Activated T-helper 1 cell treated with anti-CD3 and anti-CD28 coated beads, Interleukin-2, amount 50 U/mL, for 16 hours (primary cell): Measurements from ENCODE around the gene COLEC12.

Experiments
- DNase-seq, 2 donors: peaks; one replicate each; pipeline ENCODE4 v3.0.0-alpha.2; 2020; ENCODE audit warnings: low read depth in 1 of 2, low spot score in 1 of 2

Gene COLEC12

GRCh38 chr18:475202-476031 is 25.1 kb downstream of the COLEC12 start:
- DNase-seq, result no peak

GRCh38 chr18:474416-474815 is 26.1 kb downstream of the COLEC12 start:
- DNase-seq, result no peak

GRCh38 chr18:473802-474201 is 26.7 kb downstream of the COLEC12 start:
- DNase-seq, result no peak

- no peak for DNase-seq
These were observed 28.8 kb downstream of the COLEC12 start for GRCh38 chr18:471716-472115.

GRCh38 chr18:470661-471501 is 29.6 kb downstream of the COLEC12 start:
- DNase-seq, result no peak

GRCh38 chr18:468955-469790 is 31.3 kb downstream of the COLEC12 start:
- no peak for DNase-seq

GRCh38 chr18:463827-464541 is 36.5 kb downstream of the COLEC12 start:
- DNase-seq, result no peak

- DNase-seq, result no peak
These were observed 37.1 kb downstream of the COLEC12 start for GRCh38 chr18:463403-463802.

GRCh38 chr18:461762-462161 is 38.7 kb downstream of the COLEC12 start:
- no peak for DNase-seq

GRCh38 chr18:460791-461190 is 39.7 kb downstream of the COLEC12 start:
- no peak for DNase-seq

- no peak for DNase-seq
These were observed 40.5 kb downstream of the COLEC12 start for GRCh38 chr18:459814-460593.

- no peak for DNase-seq
These were observed 42.7 kb downstream of the COLEC12 start for GRCh38 chr18:457521-458412.

GRCh38 chr18:457140-457519 is 43.4 kb downstream of the COLEC12 start:
- no peak for DNase-seq

GRCh38 chr18:456361-457139 is 44.0 kb downstream of the COLEC12 start:
- DNase-seq, result no peak

GRCh38 chr18:453400-453799 is 47.1 kb downstream of the COLEC12 start:
- no peak for DNase-seq

- no peak for DNase-seq
These were observed 47.7 kb downstream of the COLEC12 start for GRCh38 chr18:452816-453215.

GRCh38 chr18:449374-449773 is 51.1 kb downstream of the COLEC12 start:
- DNase-seq, result no peak

- DNase-seq, result no peak
These were observed 52.2 kb downstream of the COLEC12 start for GRCh38 chr18:448116-448790.
